Endodermal cell (in vitro differentiated cells): ENCODE data around the gene AICDA. TPM values are rescaled to one million over a fixed set of nuclear protein-coding genes. Genes with fewer than 3 reads are reported as not detected.

ENCODE experiments used
- DNase-seq: peaks from one replicate; pipeline ENCODE4 v3.0.0-alpha.2; 2017
- H3K27ac ChIP-seq: 2 replicates; pipeline ENCODE4 v1.5.1; 2013; ENCODE audit warnings: mild to moderate bottlenecking, low read depth, low read length, moderate library complexity
- H3K27me3 ChIP-seq: 2 replicates; pipeline ENCODE4 v1.6.1; 2013; ENCODE audit warnings: mild to moderate bottlenecking, low read length, moderate library complexity; ENCODE audit not compliant: insufficient read depth, control insufficient read depth, poor library complexity, severe bottlenecking
- H3K36me3 ChIP-seq: 2 replicates; pipeline ENCODE4 v1.7.0; 2013; ENCODE audit warnings: mild to moderate bottlenecking, low read length, moderate library complexity; ENCODE audit not compliant: control insufficient read depth, insufficient read depth
- H3K4me1 ChIP-seq: one replicate; pipeline ENCODE4 v1.7.0; 2013; ENCODE audit warnings: low read length; ENCODE audit not compliant: control insufficient read depth, insufficient read depth
- H3K4me3 ChIP-seq: 2 replicates; pipeline ENCODE4 v1.5.1; 2013; ENCODE audit warnings: mild to moderate bottlenecking, low read length, moderate library complexity
- H3K9ac ChIP-seq: 2 replicates; pipeline ENCODE4 v1.6.1; 2013; ENCODE audit warnings: mild to moderate bottlenecking, low read length, moderate library complexity; ENCODE audit not compliant: poor library complexity, severe bottlenecking; ENCODE audit errors: extremely low read depth
- H3K9me3 ChIP-seq: 2 replicates; pipeline ENCODE4 v1.6.1; 2013; ENCODE audit warnings: mild to moderate bottlenecking, low read length, moderate library complexity; ENCODE audit not compliant: control insufficient read depth
- H3K27ac Mint-ChIP-seq: 2 replicates; pipeline ENCODE4 v1.8.0; 2020; ENCODE audit warnings: mixed read lengths
- H3K27me3 Mint-ChIP-seq: 2 replicates; pipeline ENCODE4 v1.8.0; 2021; ENCODE audit warnings: mild to moderate bottlenecking, mixed read lengths; ENCODE audit not compliant: insufficient read depth
- H3K36me3 Mint-ChIP-seq: 2 replicates; pipeline ENCODE4 v1.8.0; 2020; ENCODE audit warnings: low read depth, mixed read lengths
- H3K4me1 Mint-ChIP-seq: 2 replicates; pipeline ENCODE4 v1.8.0; 2020; ENCODE audit warnings: mixed read lengths
- H3K4me3 Mint-ChIP-seq: 2 replicates; pipeline ENCODE4 v1.8.0; 2020; ENCODE audit warnings: mild to moderate bottlenecking, moderate library complexity, mixed read lengths
- H3K9me3 Mint-ChIP-seq: 2 replicates; pipeline ENCODE4 v1.8.0; 2020; ENCODE audit warnings: mild to moderate bottlenecking, mixed read lengths
- CTCF ChIP-seq: fragments of 200-600 bp; sonication (generic); conservative IDR thresholded peaks from 2 replicates; pipeline ENCODE4 v1.5.0; 2021; ENCODE audit warnings: antibody characterized with exemption, mild to moderate bottlenecking
- WGBS, 2 experiments: methylation state at CpG; one replicate each; pipeline versions ENCODE4 v1.1.5 to v1.1.7; 2013; ENCODE audit warnings: missing lambda C conversion rate in 2 of 2, mixed read lengths in 1 of 2; ENCODE audit not compliant: insufficient coverage in 1 of 2, insufficient read length in 1 of 2; 5-methylcytosine and 5-hydroxymethylcytosine counted together
- total RNA-seq, 2 donors: library from RNA; stranded (reverse); fragmentation: NEBNext Ultra II Directional in 1 of 2; extraction: Animal tissue kit (Norgen Biotek cat#: 25700) in 1 of 2; gene quantifications; 2 replicates in 1 of 2; 3 replicates in 1 of 2; pipeline ENCODE4 v1.2.1, GENCODE V29; 2021

The AICDA gene
- total RNA-seq, 2 donors from 2014 or later, result not detected

GRCh38 chr12:8603286-8603685 is 9.4 kb downstream of the AICDA start:
- Histone ChIP-seq H3K27me3 (no peaks in the 10 kb centered on the region), H3K9me3 (no peaks in the 10 kb centered on the region), H3K4me3 (no peak overlapping the region), H3K36me3 (no peaks in the 10 kb centered on the region), H3K27ac (no peak overlapping the region), H3K4me1 (no peaks in the 10 kb centered on the region), H3K9ac (no peak overlapping the region)
- H3K4me1 Mint-ChIP-seq, result peaks cover 13% of the 10 kb centered on the region
- H3K27me3 Mint-ChIP-seq, result no peaks in the 10 kb centered on the region
- 92% methylated on average over 1 of the region's 2 CpGs; no CpG with 5 or more reads in 1 of the 2 experiments for WGBS, 2 experiments
- H3K4me3 Mint-ChIP-seq, result no peak overlapping the region
- no peak for TF ChIP-seq CTCF
- no peaks in the 10 kb centered on the region for H3K9me3 Mint-ChIP-seq
- DNase-seq, result no peak
- no peak overlapping the region for H3K27ac Mint-ChIP-seq
- H3K36me3 Mint-ChIP-seq, result no peaks in the 10 kb centered on the region

GRCh38 chr12:8596561-8596960 is 16.1 kb downstream of the AICDA start:
- H3K4me3 ChIP-seq, result no peak overlapping the region
- 88 to 100% methylated on average over 1 to 3 of the region's 3 CpGs for WGBS, 2 experiments
- H3K27me3 ChIP-seq, result no peaks in the 10 kb centered on the region
- H3K9me3 ChIP-seq, result no peaks in the 10 kb centered on the region
- Mint-ChIP-seq H3K36me3 (no peaks in the 10 kb centered on the region), H3K4me3 (no peak overlapping the region), H3K9me3 (no peaks in the 10 kb centered on the region), H3K27ac (no peak overlapping the region), H3K4me1 (peaks cover 11% of the 10 kb centered on the region), H3K27me3 (no peaks in the 10 kb centered on the region)
- no peaks in the 10 kb centered on the region for H3K36me3 ChIP-seq
- H3K4me1 ChIP-seq, result peaks cover 3% of the 10 kb centered on the region
- DNase-seq, result peak; percentile 14
- H3K9ac ChIP-seq, result no peak overlapping the region
- no peak for TF ChIP-seq CTCF
- H3K27ac ChIP-seq, result no peak overlapping the region

GRCh38 chr12:8594072-8594471 is 18.6 kb downstream of the AICDA start:
- TF ChIP-seq CTCF, result peak; percentile 54
- Histone ChIP-seq H3K4me3 (no peak overlapping the region), H3K27me3 (no peaks in the 10 kb centered on the region), H3K9me3 (no peaks in the 10 kb centered on the region), H3K36me3 (no peaks in the 10 kb centered on the region), H3K27ac (no peak overlapping the region), H3K9ac (no peak overlapping the region), H3K4me1 (peaks cover 3% of the 10 kb centered on the region)
- H3K9me3 Mint-ChIP-seq, result no peaks in the 10 kb centered on the region
- no peak overlapping the region for H3K4me3 Mint-ChIP-seq
- peak; percentile 56 for DNase-seq
- peaks cover 32% of the 10 kb centered on the region for H3K4me1 Mint-ChIP-seq
- 88 to 89% methylated on average over 8 of the region's 8 CpGs for WGBS, 2 experiments
- no peaks in the 10 kb centered on the region for H3K27me3 Mint-ChIP-seq
- H3K36me3 Mint-ChIP-seq, result no peaks in the 10 kb centered on the region
- H3K27ac Mint-ChIP-seq, result no peak overlapping the region
